ENCODE results near the gene TCF15.

TCF15 gene, protein sequence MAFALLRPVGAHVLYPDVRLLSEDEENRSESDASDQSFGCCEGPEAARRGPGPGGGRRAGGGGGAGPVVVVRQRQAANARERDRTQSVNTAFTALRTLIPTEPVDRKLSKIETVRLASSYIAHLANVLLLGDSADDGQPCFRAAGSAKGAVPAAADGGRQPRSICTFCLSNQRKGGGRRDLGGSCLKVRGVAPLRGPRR

DNA sequence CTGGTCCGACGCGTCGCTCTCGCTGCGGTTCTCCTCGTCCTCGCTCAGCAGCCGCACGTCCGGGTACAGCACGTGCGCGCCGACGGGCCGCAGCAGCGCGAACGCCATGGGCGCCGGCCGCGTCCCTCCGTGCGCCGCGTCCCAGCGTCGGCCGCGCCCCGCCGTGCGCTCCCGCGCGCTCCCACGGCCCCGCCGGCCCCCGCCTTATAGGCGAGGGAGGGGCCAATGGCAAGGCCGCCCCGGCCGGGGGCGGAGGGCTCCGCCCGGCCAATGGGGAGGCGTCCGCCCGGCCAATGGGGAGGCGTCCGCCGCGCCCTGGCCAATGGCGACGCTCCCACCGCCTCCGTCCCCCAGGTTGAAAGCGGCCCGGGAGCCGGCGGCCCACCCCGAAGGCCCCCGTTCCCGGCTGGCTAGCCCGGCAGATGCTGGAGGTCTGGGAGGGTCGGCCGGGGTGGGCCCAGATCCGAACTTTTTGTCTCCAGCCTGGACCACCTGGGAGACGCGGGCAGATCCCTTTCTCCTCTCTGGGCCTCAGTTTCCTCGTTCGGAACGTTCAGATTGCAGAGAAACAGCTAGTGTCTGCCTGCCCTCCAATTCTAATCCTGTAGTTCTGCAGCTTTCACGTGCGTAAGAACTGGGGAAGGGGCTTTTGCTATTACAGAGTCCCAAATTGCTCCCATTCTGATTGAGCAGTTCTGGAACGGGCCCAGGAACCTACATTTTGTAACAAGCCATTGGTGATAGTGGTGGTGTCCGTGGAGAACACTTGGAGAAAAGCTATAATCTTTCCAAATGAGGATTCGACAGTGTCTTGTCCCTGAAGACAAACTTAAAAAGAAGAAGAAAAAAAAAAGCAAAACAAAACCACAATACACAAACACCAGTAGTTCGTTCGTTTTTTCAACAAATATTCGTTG is at the start of gene TCF15:
Gene TCF15, minus strand, starts transcription at position 180 of the 917 bp plus-strand sequence. Its CDS starts 72 bp downstream, at position 108.
- Histone ChIP-seq H3K36me3 (ENCODE audit: control insufficient read depth, insufficient read depth, low read length) (no peaks in the 10 kb centered on the region), H3K4me3 (ENCODE audit: low read length) (peak within 1 kb of the TSS; percentile 29), H3K4me1 (ENCODE audit: control insufficient read depth, insufficient read depth, low read length) (no peaks in the 10 kb centered on the region), H3K27me3 (ENCODE audit: control insufficient read depth, insufficient read depth, low read length) (peaks cover 23% of the 10 kb centered on the region), H3K9ac (ENCODE audit: low read length) (no peak within 1 kb of the TSS), H3K27ac (ENCODE audit: low read depth, low read length) (no peak within 1 kb of the TSS)

DNA sequence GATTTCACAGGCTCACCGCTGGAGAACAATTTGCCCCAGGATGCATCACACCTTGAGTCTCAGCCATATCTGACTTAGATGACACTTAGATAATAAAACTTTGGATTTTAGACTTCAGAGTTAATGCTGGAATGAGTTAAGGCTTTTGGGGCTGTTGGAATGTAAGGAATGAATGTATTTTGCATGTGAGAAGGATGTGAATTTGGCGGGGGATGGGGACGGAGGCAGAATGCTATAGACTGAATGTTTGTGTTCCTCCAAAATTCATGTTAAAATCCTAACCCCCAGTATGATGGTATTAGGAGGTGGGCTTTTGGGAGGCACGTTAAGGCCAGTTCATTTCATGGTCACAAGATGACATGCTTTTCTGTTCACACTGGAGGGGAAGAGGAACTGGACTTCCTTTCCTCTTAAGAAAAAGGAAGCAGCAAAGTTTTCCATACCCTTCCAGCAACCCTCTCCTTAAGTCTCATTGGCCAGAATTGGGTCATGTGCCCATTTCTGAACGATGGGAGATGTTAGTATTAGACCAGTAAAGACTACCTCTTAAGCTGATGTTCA is 48.7 kb upstream of the TCF15 start:
- H3K27me3 ChIP-seq (ENCODE audit: control insufficient read depth, insufficient read depth, low read length) = peaks cover 17% of the 10 kb centered on the region
- H3K27ac ChIP-seq (ENCODE audit: low read depth, low read length) = no peak overlapping the region
- H3K36me3 ChIP-seq (ENCODE audit: control insufficient read depth, insufficient read depth, low read length) = no peaks in the 10 kb centered on the region
- H3K4me1 ChIP-seq (ENCODE audit: control insufficient read depth, insufficient read depth, low read length) = peaks cover 3% of the 10 kb centered on the region
- no peak overlapping the region for H3K4me3 ChIP-seq (ENCODE audit: low read length)
- H3K9ac ChIP-seq (ENCODE audit: low read length) = no peak overlapping the region

DNA sequence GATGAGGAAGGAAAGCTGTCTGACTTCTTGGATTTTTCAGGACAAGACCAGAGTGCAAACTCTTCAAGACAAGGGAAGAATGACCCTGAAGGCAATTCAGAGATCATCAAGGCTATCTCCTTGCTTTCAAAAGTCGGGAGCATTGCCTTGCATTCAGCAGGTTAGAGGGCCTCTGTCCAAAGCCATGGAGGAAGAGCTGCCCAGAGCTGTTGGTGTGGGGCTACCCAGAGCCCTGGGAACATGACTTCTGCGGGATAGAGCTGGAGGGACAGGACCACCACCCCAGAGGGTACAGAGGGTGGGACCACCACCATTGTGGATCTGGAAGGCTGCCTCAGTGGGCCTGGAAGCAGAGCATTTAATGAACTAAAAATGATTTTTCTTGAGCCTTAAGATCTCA is 48.1 kb upstream of the TCF15 start:
- Histone ChIP-seq H3K4me3 (ENCODE audit: low read length) (no peak overlapping the region), H3K27ac (ENCODE audit: low read depth, low read length) (no peak overlapping the region), H3K4me1 (ENCODE audit: control insufficient read depth, insufficient read depth, low read length) (peaks cover 5% of the 10 kb centered on the region), H3K27me3 (ENCODE audit: control insufficient read depth, insufficient read depth, low read length) (peaks cover 17% of the 10 kb centered on the region), H3K9ac (ENCODE audit: low read length) (no peak overlapping the region), H3K36me3 (ENCODE audit: control insufficient read depth, insufficient read depth, low read length) (no peaks in the 10 kb centered on the region)

DNA sequence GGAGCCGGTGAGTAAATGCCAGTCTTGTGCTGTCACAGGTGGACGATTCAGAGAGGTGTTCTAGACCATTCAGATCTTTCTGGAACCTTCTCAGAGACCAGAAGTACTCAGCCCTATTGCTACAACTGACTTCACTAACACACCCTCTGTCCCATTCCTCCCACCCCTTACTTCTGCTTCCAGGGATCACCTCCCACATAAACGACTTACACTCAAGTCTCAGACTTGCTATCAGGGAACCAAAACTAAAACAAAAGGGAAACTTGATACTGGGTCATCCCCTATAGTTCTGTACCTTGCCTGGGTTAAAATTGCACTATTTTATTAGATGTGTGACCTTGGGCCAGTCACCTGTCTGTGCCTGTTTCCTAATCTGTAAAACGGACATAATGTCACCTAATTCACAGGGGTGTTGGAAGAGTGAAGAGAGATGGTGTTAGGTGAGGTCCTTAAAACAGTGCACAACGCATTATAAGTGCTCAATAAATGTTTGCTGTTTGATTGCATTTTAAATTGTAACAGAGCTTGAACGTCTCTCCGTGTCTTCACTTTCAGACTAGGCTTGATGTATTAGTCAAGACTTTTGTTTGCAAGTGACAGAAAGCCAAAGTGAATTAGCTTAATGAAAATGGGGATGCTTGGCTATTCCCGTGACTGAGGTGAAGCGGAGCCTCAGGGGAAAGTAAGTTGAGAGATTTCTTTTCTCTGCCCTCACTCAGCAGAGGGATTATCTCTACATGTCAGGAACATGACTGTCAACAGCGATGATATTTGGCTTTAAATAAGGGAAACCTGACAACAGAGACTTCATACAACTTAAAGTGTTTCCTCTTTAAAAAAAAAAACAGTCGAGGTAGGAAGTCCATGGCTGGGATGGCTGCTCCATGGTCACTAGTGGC is 45.9 kb upstream of the TCF15 start:
- Histone ChIP-seq H3K9ac (ENCODE audit: low read length) (no peak overlapping the region), H3K27me3 (ENCODE audit: control insufficient read depth, insufficient read depth, low read length) (peaks cover 6% of the 10 kb centered on the region), H3K4me1 (ENCODE audit: control insufficient read depth, insufficient read depth, low read length) (peaks cover 5% of the 10 kb centered on the region), H3K36me3 (ENCODE audit: control insufficient read depth, insufficient read depth, low read length) (no peaks in the 10 kb centered on the region), H3K27ac (ENCODE audit: low read depth, low read length) (no peak overlapping the region), H3K4me3 (ENCODE audit: low read length) (no peak overlapping the region)

DNA sequence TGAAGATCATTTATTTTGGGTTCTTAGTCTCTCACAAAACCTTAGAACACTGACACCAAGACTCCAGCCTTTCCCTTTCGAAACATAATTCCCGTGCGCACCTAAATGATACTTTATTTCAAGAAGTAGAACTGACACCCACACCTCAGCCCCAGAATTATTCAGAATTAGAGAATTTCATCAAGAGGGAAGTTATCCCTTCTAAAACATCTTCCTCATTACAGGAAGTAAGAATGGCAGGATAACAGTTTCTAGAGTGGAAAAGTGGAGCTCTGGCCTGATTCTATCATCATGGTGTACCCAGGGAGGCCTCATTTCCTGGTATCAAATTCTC is 44.3 kb upstream of the TCF15 start:
- peaks cover 4% of the 10 kb centered on the region for H3K27me3 ChIP-seq (ENCODE audit: control insufficient read depth, insufficient read depth, low read length)
- no peak overlapping the region for H3K9ac ChIP-seq (ENCODE audit: low read length)
- no peak overlapping the region for H3K4me3 ChIP-seq (ENCODE audit: low read length)
- H3K4me1 ChIP-seq (ENCODE audit: control insufficient read depth, insufficient read depth, low read length) = peaks cover 5% of the 10 kb centered on the region
- no peaks in the 10 kb centered on the region for H3K36me3 ChIP-seq (ENCODE audit: control insufficient read depth, insufficient read depth, low read length)
- no peak overlapping the region for H3K27ac ChIP-seq (ENCODE audit: low read depth, low read length)

DNA sequence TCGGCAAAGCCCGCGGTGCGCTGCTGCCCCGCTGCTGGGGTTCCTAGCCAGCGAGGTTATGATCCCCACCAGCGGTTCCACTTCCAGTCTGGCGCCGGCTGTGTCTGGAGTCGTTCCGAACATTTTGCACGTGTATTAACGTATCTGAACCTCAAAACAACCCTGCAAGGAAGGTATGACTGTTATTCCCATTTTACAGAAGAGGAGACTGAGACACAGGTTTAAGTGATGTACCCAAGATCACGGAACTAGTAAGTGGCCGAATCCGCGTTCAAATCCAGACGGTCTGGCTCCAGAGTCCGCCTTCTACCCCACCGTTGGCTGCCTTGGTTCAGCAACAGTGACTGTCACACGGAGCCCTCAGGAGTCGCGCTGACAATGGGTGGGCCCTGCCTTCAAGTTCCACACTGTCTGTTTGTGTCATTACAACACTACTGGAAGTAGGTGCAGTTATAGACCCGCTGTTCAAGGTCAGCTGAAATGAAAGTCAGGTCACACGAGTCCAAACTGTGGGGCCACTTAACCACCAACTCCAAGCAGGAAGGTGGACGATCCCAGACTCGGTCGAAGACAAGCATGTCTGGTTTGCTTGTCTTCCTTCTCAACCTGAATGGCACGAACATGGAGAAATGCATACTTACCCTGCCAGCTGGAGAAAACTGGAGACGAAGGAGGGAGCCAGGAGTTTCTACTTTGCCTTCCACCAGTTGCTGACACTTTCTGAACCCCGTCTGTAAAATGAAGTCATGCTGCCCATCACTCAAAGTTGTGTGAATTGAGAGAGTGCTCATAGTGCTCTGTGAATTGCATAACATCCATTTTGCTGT is 43.7 kb upstream of the TCF15 start:
- H3K4me1 ChIP-seq (ENCODE audit: control insufficient read depth, insufficient read depth, low read length) = peaks cover 5% of the 10 kb centered on the region
- peak overlapping the region; percentile 13 for H3K9ac ChIP-seq (ENCODE audit: low read length)
- peak overlapping the region; percentile 73 for H3K4me3 ChIP-seq (ENCODE audit: low read length)
- H3K36me3 ChIP-seq (ENCODE audit: control insufficient read depth, insufficient read depth, low read length) = no peaks in the 10 kb centered on the region
- H3K27me3 ChIP-seq (ENCODE audit: control insufficient read depth, insufficient read depth, low read length) = no peaks in the 10 kb centered on the region
- H3K27ac ChIP-seq (ENCODE audit: low read depth, low read length) = peak overlapping the region; percentile 50

DNA sequence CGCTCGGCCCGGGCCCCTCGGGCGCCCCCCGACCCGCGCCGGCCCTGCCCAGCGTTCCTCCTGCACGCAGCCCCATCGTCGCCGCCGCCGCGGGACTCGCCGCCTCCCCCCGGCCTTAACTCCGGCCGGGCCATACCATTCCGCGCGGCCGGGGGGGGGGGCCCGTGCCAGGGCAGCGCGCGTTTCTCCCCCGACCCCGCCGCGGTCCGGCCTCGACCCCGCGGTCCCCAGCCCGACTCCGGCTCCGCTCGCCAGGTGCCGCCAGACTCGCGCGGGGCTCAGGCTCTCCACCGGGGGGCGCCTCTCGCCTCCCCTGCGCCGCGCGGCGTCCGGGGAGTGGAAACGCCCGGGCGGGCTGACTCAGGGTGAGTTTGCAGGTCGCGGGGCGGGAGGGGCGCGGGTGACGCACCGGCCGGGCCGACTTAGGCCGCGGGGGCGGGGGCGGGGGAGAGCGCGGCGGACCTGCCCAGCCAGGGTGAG is 43.0 kb upstream of the TCF15 start, which contains the start of gene SRXN1:
Gene SRXN1, minus strand, starts transcription at position 91 of the 480 bp plus-strand sequence. Its CDS starts 15 bp downstream, at position 76.
- peak within 1 kb of the TSS; percentile 67 for H3K27ac ChIP-seq (ENCODE audit: low read depth, low read length)
- no peaks in the 10 kb centered on the region for H3K27me3 ChIP-seq (ENCODE audit: control insufficient read depth, insufficient read depth, low read length)
- peak within 1 kb of the TSS; percentile 76 for H3K4me3 ChIP-seq (ENCODE audit: low read length)
- H3K9ac ChIP-seq (ENCODE audit: low read length) = peak within 1 kb of the TSS; percentile 61
- H3K36me3 ChIP-seq (ENCODE audit: control insufficient read depth, insufficient read depth, low read length) = peaks cover 6% of the 10 kb centered on the region
- H3K4me1 ChIP-seq (ENCODE audit: control insufficient read depth, insufficient read depth, low read length) = peaks cover 5% of the 10 kb centered on the region

DNA sequence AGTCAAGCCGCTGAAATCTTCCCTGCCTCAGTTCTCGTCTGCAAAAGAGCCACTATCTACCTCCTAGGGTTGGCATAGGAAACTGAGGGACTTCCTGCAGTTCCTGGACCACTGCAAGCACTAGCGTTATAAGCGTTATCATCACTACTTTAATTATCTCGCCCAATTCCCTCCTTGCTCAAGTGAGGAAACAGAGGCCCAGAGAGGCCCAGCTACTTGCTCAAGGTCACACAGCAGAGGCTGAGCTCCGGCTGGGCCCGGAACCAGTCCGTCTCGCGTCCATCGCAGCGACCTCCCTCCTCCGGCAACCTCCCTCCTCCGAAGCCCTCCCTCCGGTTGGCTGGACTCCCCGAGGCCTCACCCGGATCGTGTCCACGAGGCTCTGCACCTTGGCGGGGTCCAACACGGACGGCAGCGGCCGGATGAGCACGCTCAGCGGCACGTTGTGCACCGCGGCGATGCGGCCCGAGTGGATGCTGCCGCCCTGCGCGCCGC is 42.6 kb upstream of the TCF15 start:
- Histone ChIP-seq H3K9ac (ENCODE audit: low read length) (peak overlapping the region; percentile 61), H3K4me3 (ENCODE audit: low read length) (peak overlapping the region; percentile 76), H3K27me3 (ENCODE audit: control insufficient read depth, insufficient read depth, low read length) (no peaks in the 10 kb centered on the region), H3K4me1 (ENCODE audit: control insufficient read depth, insufficient read depth, low read length) (peaks cover 5% of the 10 kb centered on the region), H3K27ac (ENCODE audit: low read depth, low read length) (peak overlapping the region; percentile 59), H3K36me3 (ENCODE audit: control insufficient read depth, insufficient read depth, low read length) (peaks cover 11% of the 10 kb centered on the region)

DNA sequence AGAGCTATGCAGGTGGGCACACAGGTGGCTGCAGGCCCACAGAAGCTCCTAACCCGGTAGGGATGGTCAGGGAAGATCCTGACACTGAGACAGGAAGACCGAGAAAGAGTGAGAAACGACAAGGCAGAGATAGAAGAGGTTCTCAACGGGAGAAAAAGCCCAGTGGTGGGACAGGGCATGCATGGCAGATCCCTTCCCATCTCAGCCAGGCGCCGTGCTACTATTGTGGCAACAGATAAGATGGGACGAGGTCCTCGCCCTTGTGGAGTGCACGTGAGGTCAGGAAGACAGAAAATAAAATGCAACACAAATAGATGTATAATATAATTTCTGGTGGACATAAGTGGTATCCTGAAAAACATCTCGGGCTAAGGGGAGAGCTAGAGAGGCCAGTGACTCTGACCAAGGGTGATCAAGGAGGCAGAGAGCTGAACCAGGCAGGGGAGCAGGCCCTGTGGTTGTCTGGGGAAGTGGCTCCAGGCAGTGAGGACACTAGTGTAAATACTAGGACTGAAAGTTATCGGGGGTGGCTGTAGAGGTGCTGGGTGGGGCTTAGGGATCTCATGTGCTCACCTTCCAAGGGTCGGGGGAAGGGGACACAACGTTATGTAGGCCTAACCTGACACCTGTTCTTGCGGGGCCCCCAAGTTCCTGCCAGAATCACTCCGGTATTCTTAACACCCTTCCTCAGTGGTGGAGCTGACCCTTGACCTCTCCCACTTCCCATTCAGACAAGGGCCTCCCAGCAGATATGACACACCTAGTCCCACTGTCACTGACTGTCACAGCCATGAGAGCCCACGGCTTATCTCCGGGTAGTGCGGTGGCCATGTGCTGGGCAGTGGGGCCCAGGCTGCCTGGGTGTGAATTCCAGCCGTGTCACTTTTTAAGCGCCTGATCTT is 41.9 kb upstream of the TCF15 start:
- Histone ChIP-seq H3K27me3 (ENCODE audit: control insufficient read depth, insufficient read depth, low read length) (no peaks in the 10 kb centered on the region), H3K36me3 (ENCODE audit: control insufficient read depth, insufficient read depth, low read length) (peaks cover 15% of the 10 kb centered on the region), H3K27ac (ENCODE audit: low read depth, low read length) (peak overlapping the region; percentile 59), H3K4me1 (ENCODE audit: control insufficient read depth, insufficient read depth, low read length) (peaks cover 5% of the 10 kb centered on the region), H3K4me3 (ENCODE audit: low read length) (peak overlapping the region; percentile 76), H3K9ac (ENCODE audit: low read length) (no peak overlapping the region)

DNA sequence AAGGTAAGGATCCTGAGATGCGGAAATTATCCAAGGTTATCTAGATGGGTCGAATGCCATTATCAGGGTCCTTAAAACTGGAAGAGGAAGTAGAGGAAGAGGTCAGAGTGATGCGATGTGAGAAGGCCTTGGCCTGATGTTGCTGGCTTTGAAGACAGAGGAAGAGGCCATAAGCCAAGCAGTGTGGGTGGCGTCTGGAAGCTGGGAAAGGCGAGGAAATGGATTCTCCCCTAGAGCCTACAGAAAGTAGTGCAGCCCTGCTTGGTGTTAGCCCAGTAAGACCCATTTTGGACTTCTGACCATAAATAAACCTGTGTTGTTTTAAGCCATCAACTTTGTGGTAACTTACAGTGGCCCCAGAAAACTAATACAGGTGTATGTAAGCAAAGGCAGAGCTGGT is 40.8 kb upstream of the TCF15 start:
- H3K27me3 ChIP-seq (ENCODE audit: control insufficient read depth, insufficient read depth, low read length) = no peaks in the 10 kb centered on the region
- H3K4me3 ChIP-seq (ENCODE audit: low read length) = no peak overlapping the region
- no peak overlapping the region for H3K27ac ChIP-seq (ENCODE audit: low read depth, low read length)
- H3K9ac ChIP-seq (ENCODE audit: low read length) = no peak overlapping the region
- H3K4me1 ChIP-seq (ENCODE audit: control insufficient read depth, insufficient read depth, low read length) = peaks cover 5% of the 10 kb centered on the region
- H3K36me3 ChIP-seq (ENCODE audit: control insufficient read depth, insufficient read depth, low read length) = peaks cover 15% of the 10 kb centered on the region

All from rectal smooth muscle tissue (tissue), 1 donor.